Activated T-cell treated with anti-CD3 and anti-CD28 coated beads, Interleukin-2, amount 50 U/mL, for 72 hours (primary cell): ENCODE measurements around the gene POGLUT3. TPM values are rescaled to one million over a fixed set of nuclear protein-coding genes. Genes with fewer than 3 reads are reported as not detected.
A peak's percentile ranks its signal among the peaks of the same experiment; 100 is the strongest.

Experiments used
- ATAC-seq, 2 donors: fragments of 150-1000 bp; cut with Tn5 transposase; replicated peaks in 1 of 2; 2 replicates each; pipeline ENCODE4 v1.10.0; 2021; ENCODE audit warnings: moderate library complexity in 2 of 2, mild to moderate bottlenecking in 1 of 2
- DNase-seq, 2 donors: peaks; one replicate each; pipeline ENCODE4 v3.0.0; 2021 to 2022; ENCODE audit warnings: mixed read lengths in 1 of 2
- H3K27ac Mint-ChIP-seq: one replicate; pipeline ENCODE4 v1.8.0; 2022; ENCODE audit warnings: mild to moderate bottlenecking, moderate library complexity, mixed read lengths
- H3K27me3 Mint-ChIP-seq: one replicate; pipeline ENCODE4 v1.8.0; 2022; ENCODE audit warnings: low read depth, mixed read lengths
- H3K36me3 Mint-ChIP-seq, 2 donors: one replicate each; pipeline ENCODE4 v1.8.0; 2022; ENCODE audit warnings: mixed read lengths in 2 of 2, mild to moderate bottlenecking in 1 of 2; ENCODE audit not compliant: insufficient read depth in 2 of 2
- H3K4me1 Mint-ChIP-seq: one replicate; pipeline ENCODE4 v1.8.0; 2022; ENCODE audit warnings: low read depth, mixed read lengths
- H3K4me3 Mint-ChIP-seq, 2 donors: one replicate each; pipeline ENCODE4 v1.8.0; 2022; ENCODE audit warnings: mild to moderate bottlenecking in 2 of 2, mixed read lengths in 2 of 2, moderate library complexity in 2 of 2
- H3K9me3 Mint-ChIP-seq, 2 donors: one replicate each; pipeline ENCODE4 v1.8.0; 2022; ENCODE audit warnings: mixed read lengths in 2 of 2
- total RNA-seq, 2 donors: library from RNA; stranded (reverse); gene quantifications; one replicate each; pipeline ENCODE4 v1.2.3, GENCODE V29; 2022

Gene POGLUT3
- total RNA-seq, result 10 to 100 TPM; 12.1 to 16.2 TPM

GRCh38 chr11:108498046-108498815, at the start of gene POGLUT3:
Gene POGLUT3, minus strand, starts transcription at chr11:108498384. Its CDS starts 18 bp downstream, at chr11:108498366.
- Mint-ChIP-seq H3K4me1 (peaks cover 19% of the 10 kb centered on the region), H3K4me3 (peak within 1 kb of the TSS; percentile 81 to 98), H3K27ac (peak within 1 kb of the TSS; percentile 23), H3K9me3 (no peaks in the 10 kb centered on the region), H3K27me3 (no peaks in the 10 kb centered on the region), H3K36me3 (peaks cover 0 to 1% of the 10 kb centered on the region in 2 donors)
- ATAC-seq (peak; percentile 73 to 74), DNase-seq (peak; percentile 52 to 64)

GRCh38 chr11:108545909-108546501, 47.8 kb upstream of the POGLUT3 start:
- no peaks in the 10 kb centered on the region for H3K4me1 Mint-ChIP-seq
- ATAC-seq (no peak), DNase-seq (no peak)
- no peaks in the 10 kb centered on the region for H3K36me3 Mint-ChIP-seq
- H3K4me3 Mint-ChIP-seq, result no peak overlapping the region
- no peaks in the 10 kb centered on the region for H3K9me3 Mint-ChIP-seq
- no peaks in the 10 kb centered on the region for H3K27me3 Mint-ChIP-seq
- H3K27ac Mint-ChIP-seq, result no peak overlapping the region

GRCh38 chr11:108543316-108543964, 45.3 kb upstream of the POGLUT3 start:
- Mint-ChIP-seq H3K9me3 (no peaks in the 10 kb centered on the region), H3K4me1 (no peaks in the 10 kb centered on the region)

GRCh38 chr11:108541531-108541930, 43.3 kb upstream of the POGLUT3 start:
- H3K4me3 Mint-ChIP-seq, result no peak overlapping the region
- ATAC-seq (no peak), DNase-seq (no peak)
- H3K9me3 Mint-ChIP-seq, result no peaks in the 10 kb centered on the region
- no peaks in the 10 kb centered on the region for H3K36me3 Mint-ChIP-seq
- no peak overlapping the region for H3K27ac Mint-ChIP-seq
- no peaks in the 10 kb centered on the region for H3K4me1 Mint-ChIP-seq
- H3K27me3 Mint-ChIP-seq, result no peaks in the 10 kb centered on the region

More at GRCh38 chr11:108543316-108543964, 45.3 kb upstream of the POGLUT3 start:
- H3K4me3 Mint-ChIP-seq, result no peak overlapping the region
- ATAC-seq (no peak), DNase-seq (no peak)
- no peaks in the 10 kb centered on the region for H3K36me3 Mint-ChIP-seq
- no peak overlapping the region for H3K27ac Mint-ChIP-seq
- H3K27me3 Mint-ChIP-seq, result no peaks in the 10 kb centered on the region

GRCh38 chr11:108538502-108538901, 40.3 kb upstream of the POGLUT3 start:
- DNase-seq (no peak), ATAC-seq (no peak)
- Mint-ChIP-seq H3K27me3 (no peaks in the 10 kb centered on the region), H3K9me3 (no peaks in the 10 kb centered on the region), H3K27ac (no peak overlapping the region), H3K4me1 (no peaks in the 10 kb centered on the region), H3K36me3 (no peaks in the 10 kb centered on the region), H3K4me3 (no peak overlapping the region)

GRCh38 chr11:108538022-108538424, 39.8 kb upstream of the POGLUT3 start:
- no peak for ATAC-seq
- no peaks in the 10 kb centered on the region for H3K36me3 Mint-ChIP-seq
- no peaks in the 10 kb centered on the region for H3K27me3 Mint-ChIP-seq
- no peaks in the 10 kb centered on the region for H3K4me1 Mint-ChIP-seq
- H3K9me3 Mint-ChIP-seq, result peaks cover 0 to under 1% of the 10 kb centered on the region in 2 donors
- H3K27ac Mint-ChIP-seq, result no peak overlapping the region
- no peak for DNase-seq
- peak overlapping the region in 1 of 2 donors; percentile 45 for H3K4me3 Mint-ChIP-seq

GRCh38 chr11:108536783-108537182, 38.6 kb upstream of the POGLUT3 start:
- ATAC-seq (no peak), DNase-seq (no peak)
- Mint-ChIP-seq H3K27ac (no peak overlapping the region), H3K27me3 (no peaks in the 10 kb centered on the region), H3K9me3 (peaks cover 0 to 1% of the 10 kb centered on the region in 2 donors), H3K4me1 (no peaks in the 10 kb centered on the region), H3K36me3 (no peaks in the 10 kb centered on the region), H3K4me3 (no peak overlapping the region)

- H3K27me3 Mint-ChIP-seq, result no peaks in the 10 kb centered on the region
- no peaks in the 10 kb centered on the region for H3K4me1 Mint-ChIP-seq
- DNase-seq (no peak), ATAC-seq (no peak)
- H3K4me3 Mint-ChIP-seq, result no peak overlapping the region
- H3K36me3 Mint-ChIP-seq, result no peaks in the 10 kb centered on the region
- peaks cover 0 to 1% of the 10 kb centered on the region in 2 donors for H3K9me3 Mint-ChIP-seq
- no peak overlapping the region for H3K27ac Mint-ChIP-seq
These were observed 37.3 kb upstream of the POGLUT3 start for GRCh38 chr11:108535384-108535955.

- DNase-seq, result no peak
- no peak for ATAC-seq
These were observed 36.2 kb upstream of the POGLUT3 start for GRCh38 chr11:108534274-108534882.

GRCh38 chr11:108530426-108530825, 32.2 kb upstream of the POGLUT3 start:
- ATAC-seq (no peak), DNase-seq (no peak)
- H3K27me3 Mint-ChIP-seq, result no peaks in the 10 kb centered on the region
- no peak overlapping the region for H3K4me3 Mint-ChIP-seq
- peaks cover 0 to 1% of the 10 kb centered on the region in 2 donors for H3K9me3 Mint-ChIP-seq
- H3K36me3 Mint-ChIP-seq, result no peaks in the 10 kb centered on the region
- H3K4me1 Mint-ChIP-seq, result no peaks in the 10 kb centered on the region
- no peak overlapping the region for H3K27ac Mint-ChIP-seq

More at GRCh38 chr11:108534274-108534882, 36.2 kb upstream of the POGLUT3 start:
- no peaks in the 10 kb centered on the region for H3K4me1 Mint-ChIP-seq
- H3K27ac Mint-ChIP-seq, result no peak overlapping the region
- H3K27me3 Mint-ChIP-seq, result no peaks in the 10 kb centered on the region
- no peaks in the 10 kb centered on the region for H3K36me3 Mint-ChIP-seq
- H3K4me3 Mint-ChIP-seq, result no peak overlapping the region
- H3K9me3 Mint-ChIP-seq, result peaks cover 0 to 1% of the 10 kb centered on the region in 2 donors

- DNase-seq, result no peak
- Mint-ChIP-seq H3K4me1 (no peaks in the 10 kb centered on the region), H3K4me3 (no peak overlapping the region), H3K27me3 (no peaks in the 10 kb centered on the region), H3K9me3 (peaks cover 0 to 3% of the 10 kb centered on the region in 2 donors), H3K27ac (no peak overlapping the region), H3K36me3 (peaks cover 0 to 2% of the 10 kb centered on the region in 2 donors)
- no peak for ATAC-seq
These were observed 29.2 kb upstream of the POGLUT3 start for GRCh38 chr11:108527382-108527781.

- Mint-ChIP-seq H3K4me3 (no peak overlapping the region), H3K4me1 (no peaks in the 10 kb centered on the region), H3K36me3 (peaks cover 0 to 2% of the 10 kb centered on the region in 2 donors), H3K9me3 (peaks cover 0 to 3% of the 10 kb centered on the region in 2 donors), H3K27me3 (no peaks in the 10 kb centered on the region), H3K27ac (no peak overlapping the region)
- ATAC-seq (no peak), DNase-seq (no peak)
These were observed 27.0 kb upstream of the POGLUT3 start for GRCh38 chr11:108525161-108525560.
